Calu3 (cell line): ENCODE measurements around the gene PRKRA. TPM values are rescaled to one million over a fixed set of nuclear protein-coding genes. Genes with fewer than 3 reads are reported as not detected.

ENCODE experiments used
- BruUV-seq: library from RNA; stranded (reverse); fragments of 400-500 nt; replicated peaks from 2 replicates; lab custom pipeline; 2021; lab: Mats Ljungman, UMichigan
- CTCF ChIA-PET: fragments of 300-600 bp; sonication (Branson Sonifier 250); formaldehyde crosslinking; loops from one replicate; lab custom pipeline; 2022; ENCODE audit warnings: antibody characterized with exemption; lab: Charles Lee
- DNase-seq: peaks from one replicate; pipeline ENCODE4 v3.0.0; 2022
- H3K27ac Mint-ChIP-seq: one replicate; pipeline ENCODE4 v1.8.0; 2022; ENCODE audit warnings: mixed read lengths; ENCODE audit not compliant: unreplicated experiment
- H3K27me3 Mint-ChIP-seq: one replicate; pipeline ENCODE4 v1.8.0; 2022; ENCODE audit warnings: mixed read lengths; ENCODE audit not compliant: unreplicated experiment
- H3K36me3 Mint-ChIP-seq: one replicate; pipeline ENCODE4 v1.8.0; 2022; ENCODE audit warnings: mild to moderate bottlenecking, moderate library complexity, mixed read lengths; ENCODE audit not compliant: insufficient read depth, unreplicated experiment
- H3K4me1 Mint-ChIP-seq: one replicate; pipeline ENCODE4 v1.8.0; 2022; ENCODE audit warnings: mild to moderate bottlenecking, low read depth, mixed read lengths; ENCODE audit not compliant: unreplicated experiment
- H3K4me3 Mint-ChIP-seq: one replicate; pipeline ENCODE4 v1.8.0; 2022; ENCODE audit warnings: mild to moderate bottlenecking, low read depth, moderate library complexity, mixed read lengths; ENCODE audit not compliant: unreplicated experiment
- H3K9me3 Mint-ChIP-seq: one replicate; pipeline ENCODE4 v1.8.0; 2022; ENCODE audit warnings: low read depth, mixed read lengths; ENCODE audit not compliant: unreplicated experiment
- CTCF ChIP-seq: fragments of 200-600 bp; IDR thresholded peaks from one replicate; pipeline ENCODE4 v1.8.0; 2022; ENCODE audit warnings: antibody characterized with exemption; ENCODE audit not compliant: unreplicated experiment
- intact Hi-C: fragments of 100-400 bp; cut with micrococcal nuclease; formaldehyde crosslinking; loops from one replicate; pipeline ENCODE4 v1.10.0; 2022; ENCODE audit not compliant: unreplicated experiment
- total RNA-seq: library from RNA; stranded (reverse); gene quantifications from 2 replicates; pipeline ENCODE4 v1.2.3, GENCODE V29; 2022

The PRKRA gene
- total RNA-seq, 1 experiment from 2014 or later: 53.2 TPM

- Mint-ChIP-seq H3K4me3 (no peak overlapping the region), H3K36me3 (no peaks in the 10 kb centered on the region), H3K9me3 (no peaks in the 10 kb centered on the region), H3K27ac (no peak overlapping the region), H3K27me3 (no peaks in the 10 kb centered on the region), H3K4me1 (no peaks in the 10 kb centered on the region)
- no peak for TF ChIP-seq CTCF
- CTCF ChIA-PET: no interaction called here
- intact Hi-C loops: no loop called here
- BruUV-seq: no TSS peak
- DNase-seq: no peak
These were observed 46.6 kb downstream of the PRKRA start for GRCh38 chr2:178404368-178404767.

GRCh38 chr2:178403671-178404306, 47.2 kb downstream of the PRKRA start:
- no TSS peak for BruUV-seq
- Mint-ChIP-seq H3K4me1 (no peaks in the 10 kb centered on the region), H3K9me3 (no peaks in the 10 kb centered on the region), H3K27me3 (no peaks in the 10 kb centered on the region), H3K27ac (no peak overlapping the region), H3K36me3 (no peaks in the 10 kb centered on the region), H3K4me3 (no peak overlapping the region)
- intact Hi-C loops: no loop called here
- CTCF ChIA-PET: no interaction called here
- no peak for TF ChIP-seq CTCF
- no peak for DNase-seq

DNA sequence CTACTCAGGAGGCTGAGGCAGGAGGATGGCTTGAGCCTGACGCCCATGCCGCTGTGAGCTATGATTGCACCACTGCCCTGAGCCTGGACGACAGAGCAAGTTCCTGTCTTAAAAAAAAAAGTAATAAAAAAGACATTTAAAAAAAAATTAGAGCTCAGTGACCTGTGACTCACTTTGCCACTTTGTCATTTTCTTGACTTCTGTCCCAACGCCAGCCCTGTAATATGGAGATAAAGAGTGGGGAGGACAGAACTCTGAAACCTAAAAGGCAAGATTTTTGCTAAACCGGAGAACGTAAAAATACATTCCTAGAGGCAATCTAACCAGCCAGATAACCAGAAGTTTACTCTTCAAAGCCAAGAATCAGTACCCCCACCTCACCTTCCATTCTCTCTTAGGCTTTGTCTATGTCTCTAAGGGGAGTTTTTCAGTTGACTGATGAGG, 49.0 kb downstream of the PRKRA start:
- H3K9me3 Mint-ChIP-seq: no peaks in the 10 kb centered on the region
- H3K27me3 Mint-ChIP-seq: no peaks in the 10 kb centered on the region
- no peak overlapping the region for H3K4me3 Mint-ChIP-seq
- no peak for DNase-seq
- no peaks in the 10 kb centered on the region for H3K36me3 Mint-ChIP-seq
- intact Hi-C loops: no loop called here
- H3K4me1 Mint-ChIP-seq: no peaks in the 10 kb centered on the region
- CTCF ChIA-PET: interaction anchor here (0.6 to 1.4 kb wide), 2 partner anchors 13 to 401 kb away, joined by 3 to 4 read pairs; no protein-coding TSS in a partner anchor
- no peak for TF ChIP-seq CTCF
- no TSS peak for BruUV-seq
- H3K27ac Mint-ChIP-seq: no peak overlapping the region

DNA sequence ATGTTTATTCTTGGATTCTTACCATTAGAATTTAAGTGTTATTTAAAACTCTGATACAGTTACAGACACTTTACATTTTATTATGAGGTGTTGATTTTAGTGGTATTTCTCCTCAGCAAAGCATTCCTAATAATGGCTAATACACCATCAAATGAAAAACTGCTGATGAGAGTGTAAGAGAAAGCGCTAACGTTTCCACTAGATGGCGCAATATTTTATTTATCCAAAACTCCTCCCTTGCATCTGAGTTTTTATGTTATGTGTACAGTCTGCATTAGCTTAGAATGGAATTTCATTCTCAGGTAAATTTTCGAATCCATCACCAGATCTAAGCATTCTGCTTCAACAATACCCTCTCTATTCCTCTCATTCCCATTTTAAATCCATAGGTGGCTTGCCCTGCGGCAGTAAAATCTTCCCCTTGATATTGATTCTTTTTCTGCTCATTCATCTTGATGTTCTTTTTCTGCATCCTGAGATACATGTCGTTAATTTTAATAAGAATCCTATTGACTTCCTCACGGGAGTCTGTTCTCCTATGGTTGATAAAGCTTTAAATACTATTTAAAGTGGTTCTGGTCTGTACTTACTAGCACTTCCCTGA, 53.9 kb downstream of the PRKRA start:
- peak; percentile 11 for DNase-seq
- no peak overlapping the region for H3K4me3 Mint-ChIP-seq
- intact Hi-C loops: loop anchor here (2.0 to 5.0 kb wide), 2 partner anchors 18 to 285 kb away; partner anchors contain the start of gene RBM45
- no peaks in the 10 kb centered on the region for H3K4me1 Mint-ChIP-seq
- H3K9me3 Mint-ChIP-seq: no peaks in the 10 kb centered on the region
- H3K36me3 Mint-ChIP-seq: no peaks in the 10 kb centered on the region
- BruUV-seq: no TSS peak
- CTCF ChIA-PET: interaction anchor here (1.5 kb wide), 2 partner anchors 16 to 18 kb away, joined by 3 read pairs; no protein-coding TSS in a partner anchor
- no peaks in the 10 kb centered on the region for H3K27me3 Mint-ChIP-seq
- H3K27ac Mint-ChIP-seq: no peak overlapping the region
- peak; percentile 34 for TF ChIP-seq CTCF
